GM23338 (cell line): ENCODE data around the gene SPEF1. TPM values are rescaled to one million over a fixed set of nuclear protein-coding genes. Genes with fewer than 3 reads are reported as not detected.

ENCODE experiments used
- EZH2 ChIP-seq: fragments of 200-600 bp; sonication (generic); IDR thresholded peaks from one replicate; pipeline ENCODE4 v1.8.0; 2017; ENCODE audit warnings: antibody characterized with exemption, mild to moderate bottlenecking, low read depth; ENCODE audit not compliant: unreplicated experiment
- JUNB ChIP-seq: IDR thresholded peaks from one replicate; pipeline ENCODE4 v1.6.1; 2016; ENCODE audit warnings: antibody characterized with exemption; ENCODE audit not compliant: unreplicated experiment
- POLR2AphosphoS5 ChIP-seq: IDR thresholded peaks from 2 replicates; pipeline ENCODE4 v1.6.1; 2016; ENCODE audit warnings: antibody characterized with exemption, low read depth
- STAT1 ChIP-seq: IDR thresholded peaks from one replicate; pipeline ENCODE4 v1.6.1; 2016; ENCODE audit warnings: antibody characterized with exemption; ENCODE audit not compliant: unreplicated experiment
- ZNF462 ChIP-seq: fragments of 250-450 bp; sonication (Bioruptor Pico); IDR thresholded peaks from 2 replicates; pipeline ENCODE4 v1.5.0; 2020; ENCODE audit warnings: mild to moderate bottlenecking, moderate library complexity
- polyA plus RNA-seq: library from polyadenylated mRNA; unstranded; fragments of >200 nt; fragmentation: Nextera tagmentation; extraction: Ambion mirVana; gene quantifications from 2 replicates; pipeline ENCODE4 v1.2.1, GENCODE V29; 2016
- total RNA-seq: library from RNA; depleted of rRNA; stranded (reverse); fragments of >200 nt; shearing (Covaris generic); gene quantifications from 2 replicates; pipeline ENCODE4 v1.2.3, GENCODE V29; 2014
- TF ChIP-seq, protein P1 (sequence below), 2 experiments: fragments of 200-600 bp in 1 of 2; sonication (generic) in 1 of 2; conservative IDR thresholded peaks; 2 replicates each; pipeline versions ENCODE4 v1.5.1 to v1.6.1; 2016 to 2017; ENCODE audit warnings: antibody characterized with exemption in 2 of 2, low read depth in 2 of 2, mild to moderate bottlenecking in 2 of 2, moderate library complexity in 1 of 2

The SPEF1 gene
- total and polyA plus RNA-seq, 2 experiments from 2014 or later: 0.68 to 0.69 TPM

GRCh38 chr20:3820048-3820900 lies 39.0 kb upstream of the SPEF1 start, which contains the start of gene AP5S1 (continued):
- TF ChIP-seq ZNF462 (CRISPR knock-in tag) (no peak), EZH2 (no peak), JUNB (no peak), STAT1 (no peak), POLR2AphosphoS5 (peak; percentile 55)
- TF ChIP-seq, protein P1, sequence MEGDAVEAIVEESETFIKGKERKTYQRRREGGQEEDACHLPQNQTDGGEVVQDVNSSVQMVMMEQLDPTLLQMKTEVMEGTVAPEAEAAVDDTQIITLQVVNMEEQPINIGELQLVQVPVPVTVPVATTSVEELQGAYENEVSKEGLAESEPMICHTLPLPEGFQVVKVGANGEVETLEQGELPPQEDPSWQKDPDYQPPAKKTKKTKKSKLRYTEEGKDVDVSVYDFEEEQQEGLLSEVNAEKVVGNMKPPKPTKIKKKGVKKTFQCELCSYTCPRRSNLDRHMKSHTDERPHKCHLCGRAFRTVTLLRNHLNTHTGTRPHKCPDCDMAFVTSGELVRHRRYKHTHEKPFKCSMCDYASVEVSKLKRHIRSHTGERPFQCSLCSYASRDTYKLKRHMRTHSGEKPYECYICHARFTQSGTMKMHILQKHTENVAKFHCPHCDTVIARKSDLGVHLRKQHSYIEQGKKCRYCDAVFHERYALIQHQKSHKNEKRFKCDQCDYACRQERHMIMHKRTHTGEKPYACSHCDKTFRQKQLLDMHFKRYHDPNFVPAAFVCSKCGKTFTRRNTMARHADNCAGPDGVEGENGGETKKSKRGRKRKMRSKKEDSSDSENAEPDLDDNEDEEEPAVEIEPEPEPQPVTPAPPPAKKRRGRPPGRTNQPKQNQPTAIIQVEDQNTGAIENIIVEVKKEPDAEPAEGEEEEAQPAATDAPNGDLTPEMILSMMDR (conservative IDR thresholded peaks at IDR 0.05; ENCODE audit: low read depth in 2 of 2): peak; percentile 80 to 86
